Activated T-helper 2 cell treated with anti-CD3 and anti-CD28 coated beads, Interferon-gamma antibody, Interleukin-2, Interleukin-4, amounts not matched to agents 10 μg/mL and 5 μg/mL and 100 μg/mL, durations not matched to agents 14 hours and 24 hours and 36 hours (primary cell): Measurements from ENCODE around the gene ATP2C1. TPM values are rescaled to one million over a fixed set of nuclear protein-coding genes. Genes with fewer than 3 reads are reported as not detected.

Experiments
- DNase-seq: peaks from one replicate; pipeline ENCODE4 v3.0.0; 2021; ENCODE audit warnings: low spot score
- H3K27ac Mint-ChIP-seq: one replicate; pipeline ENCODE4 v1.8.0; 2021; ENCODE audit warnings: mixed read lengths
- H3K27me3 Mint-ChIP-seq: one replicate; pipeline ENCODE4 v1.8.0; 2021; ENCODE audit warnings: low read depth, mixed read lengths
- H3K36me3 Mint-ChIP-seq: one replicate; pipeline ENCODE4 v1.8.0; 2021; ENCODE audit warnings: low read depth, mixed read lengths
- H3K4me1 Mint-ChIP-seq: one replicate; pipeline ENCODE4 v1.8.0; 2021; ENCODE audit warnings: low read depth, mixed read lengths
- H3K4me3 Mint-ChIP-seq: one replicate; pipeline ENCODE4 v1.8.0; 2021; ENCODE audit warnings: low read depth, mild to moderate bottlenecking, moderate library complexity, mixed read lengths
- H3K9me3 Mint-ChIP-seq: one replicate; pipeline ENCODE4 v1.8.0; 2021; ENCODE audit warnings: mixed read lengths
- intact Hi-C: fragments of 100-400 bp; cut with micrococcal nuclease; formaldehyde crosslinking; loops from one replicate; pipeline ENCODE4 v1.15.1; 2023
- total RNA-seq: library from RNA; stranded (reverse); gene quantifications from 2 replicates; pipeline ENCODE4 v1.2.3, GENCODE V29; 2022

Gene ATP2C1
- total RNA-seq, 1 donor from 2014 or later, result 63.7 TPM

DNA sequence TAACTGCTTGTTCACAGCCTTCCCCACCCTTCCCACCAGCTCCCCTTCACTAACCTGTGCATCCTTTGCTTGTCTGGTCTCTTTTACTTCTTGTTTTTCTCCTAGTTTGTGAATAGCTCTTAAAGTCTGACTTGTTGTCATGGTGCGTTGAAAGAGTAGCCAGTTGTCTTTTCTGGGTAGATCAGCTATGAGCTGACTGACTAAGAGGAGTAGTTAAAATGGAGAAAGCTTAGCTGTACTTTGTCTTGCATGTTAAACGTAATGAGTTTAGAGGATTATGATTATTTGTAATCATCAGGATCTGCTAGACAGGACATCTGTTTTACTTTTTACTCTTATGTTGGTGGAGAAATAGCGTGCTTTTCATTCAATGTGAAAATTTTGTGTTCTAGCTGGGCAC lies 35.9 kb downstream of the ATP2C1 start:
- H3K27ac Mint-ChIP-seq, result no peak overlapping the region
- H3K9me3 Mint-ChIP-seq, result peaks cover 4% of the 10 kb centered on the region
- no peaks in the 10 kb centered on the region for H3K27me3 Mint-ChIP-seq
- H3K4me3 Mint-ChIP-seq, result no peak overlapping the region
- H3K36me3 Mint-ChIP-seq, result peaks cover 34% of the 10 kb centered on the region
- intact Hi-C loops, result no loop called here
- no peak for DNase-seq
- H3K4me1 Mint-ChIP-seq, result peaks cover 18% of the 10 kb centered on the region

- H3K9me3 Mint-ChIP-seq, result no peaks in the 10 kb centered on the region
- H3K36me3 Mint-ChIP-seq, result peaks cover 39% of the 10 kb centered on the region
- H3K4me1 Mint-ChIP-seq, result peaks cover 14% of the 10 kb centered on the region
- intact Hi-C loops, result no loop called here
- DNase-seq, result no peak
- no peaks in the 10 kb centered on the region for H3K27me3 Mint-ChIP-seq
- H3K4me3 Mint-ChIP-seq, result no peak overlapping the region
- no peak overlapping the region for H3K27ac Mint-ChIP-seq
These were observed 39.1 kb downstream of the ATP2C1 start for GRCh38 chr3:130932979-130933378.

GRCh38 chr3:130933801-130934345 lies 40.0 kb downstream of the ATP2C1 start:
- Mint-ChIP-seq H3K4me3 (no peak overlapping the region), H3K27me3 (no peaks in the 10 kb centered on the region), H3K36me3 (peaks cover 39% of the 10 kb centered on the region), H3K27ac (no peak overlapping the region), H3K9me3 (no peaks in the 10 kb centered on the region), H3K4me1 (peaks cover 14% of the 10 kb centered on the region)
- intact Hi-C loops, result no loop called here
- DNase-seq, result no peak

GRCh38 chr3:130934442-130935089 lies 40.7 kb downstream of the ATP2C1 start:
- Mint-ChIP-seq H3K4me3 (no peak overlapping the region), H3K27me3 (no peaks in the 10 kb centered on the region), H3K4me1 (peaks cover 12% of the 10 kb centered on the region), H3K27ac (no peak overlapping the region), H3K9me3 (no peaks in the 10 kb centered on the region), H3K36me3 (peaks cover 43% of the 10 kb centered on the region)
- intact Hi-C loops, result no loop called here
- DNase-seq, result no peak

DNA sequence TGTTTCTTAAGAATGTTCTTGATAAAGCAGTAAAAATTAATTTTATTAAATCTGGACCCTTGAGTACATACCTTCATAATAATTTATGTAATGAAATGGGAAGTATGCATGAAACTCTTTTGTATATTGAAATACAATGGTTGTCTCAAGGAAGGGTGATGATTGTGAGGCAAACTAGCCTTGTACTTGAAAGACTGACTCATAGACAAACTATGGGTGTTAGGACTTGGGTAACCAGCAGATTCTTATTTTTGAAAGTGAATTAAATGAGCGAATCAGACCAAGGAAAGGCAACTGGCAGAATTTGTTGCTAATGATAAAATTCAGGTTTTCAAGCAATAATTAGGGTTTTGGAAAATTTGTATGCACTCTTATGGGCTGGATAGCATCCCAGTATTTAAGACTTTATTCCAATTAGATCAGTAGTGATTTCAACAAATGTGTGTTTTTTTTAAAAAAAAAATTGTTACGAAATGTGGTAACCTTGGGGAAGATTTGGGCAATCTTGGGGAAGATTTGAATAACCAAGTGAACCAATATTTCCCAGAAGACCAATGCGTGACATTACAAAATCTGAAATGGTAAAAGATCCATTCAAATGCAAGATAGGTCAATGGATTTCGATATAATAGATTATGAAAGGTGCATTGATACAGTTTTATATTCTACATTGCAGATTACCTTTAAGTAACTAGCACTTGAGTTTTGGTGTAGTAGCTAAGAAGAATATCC lies 42.0 kb downstream of the ATP2C1 start:
- Mint-ChIP-seq H3K36me3 (peaks cover 47% of the 10 kb centered on the region), H3K4me3 (no peak overlapping the region), H3K27ac (no peak overlapping the region), H3K4me1 (peaks cover 9% of the 10 kb centered on the region), H3K9me3 (no peaks in the 10 kb centered on the region), H3K27me3 (no peaks in the 10 kb centered on the region)
- DNase-seq, result no peak
- intact Hi-C loops, result no loop called here

GRCh38 chr3:130939753-130940152 lies 45.9 kb downstream of the ATP2C1 start:
- DNase-seq, result no peak
- Mint-ChIP-seq H3K27ac (no peak overlapping the region), H3K4me1 (no peaks in the 10 kb centered on the region), H3K9me3 (no peaks in the 10 kb centered on the region), H3K4me3 (no peak overlapping the region), H3K27me3 (no peaks in the 10 kb centered on the region), H3K36me3 (peaks cover 65% of the 10 kb centered on the region)
- intact Hi-C loops, result no loop called here

GRCh38 chr3:130941793-130942192 lies 47.9 kb downstream of the ATP2C1 start:
- no peaks in the 10 kb centered on the region for H3K27me3 Mint-ChIP-seq
- H3K36me3 Mint-ChIP-seq, result peaks cover 69% of the 10 kb centered on the region
- intact Hi-C loops, result no loop called here
- H3K27ac Mint-ChIP-seq, result no peak overlapping the region
- H3K4me3 Mint-ChIP-seq, result no peak overlapping the region
- no peaks in the 10 kb centered on the region for H3K9me3 Mint-ChIP-seq
- DNase-seq, result no peak
- H3K4me1 Mint-ChIP-seq, result no peaks in the 10 kb centered on the region

GRCh38 chr3:130946882-130947281 lies 53.0 kb downstream of the ATP2C1 start:
- Mint-ChIP-seq H3K27ac (no peak overlapping the region), H3K4me1 (peaks cover 11% of the 10 kb centered on the region), H3K27me3 (no peaks in the 10 kb centered on the region), H3K4me3 (no peak overlapping the region), H3K9me3 (peaks cover 15% of the 10 kb centered on the region), H3K36me3 (peaks cover 76% of the 10 kb centered on the region)
- intact Hi-C loops, result loop anchor here (5.0 kb wide), 1 partner anchor 40 kb away; no protein-coding TSS in a partner anchor
- no peak for DNase-seq

- Mint-ChIP-seq H3K9me3 (peaks cover 15% of the 10 kb centered on the region), H3K4me1 (peaks cover 11% of the 10 kb centered on the region), H3K4me3 (no peak overlapping the region), H3K36me3 (peaks cover 73% of the 10 kb centered on the region), H3K27me3 (no peaks in the 10 kb centered on the region), H3K27ac (no peak overlapping the region)
- intact Hi-C loops, result loop anchor here (5.0 kb wide), 1 partner anchor 41 kb away; no protein-coding TSS in a partner anchor
- no peak for DNase-seq
These were observed 54.3 kb downstream of the ATP2C1 start for GRCh38 chr3:130948001-130948773.

- H3K36me3 Mint-ChIP-seq, result peaks cover 73% of the 10 kb centered on the region
- H3K27me3 Mint-ChIP-seq, result no peaks in the 10 kb centered on the region
- peaks cover 15% of the 10 kb centered on the region for H3K9me3 Mint-ChIP-seq
- intact Hi-C loops, result loop anchor here (5.0 kb wide), 1 partner anchor 42 kb away; no protein-coding TSS in a partner anchor
- H3K27ac Mint-ChIP-seq, result no peak overlapping the region
- H3K4me3 Mint-ChIP-seq, result no peak overlapping the region
- DNase-seq, result no peak
- H3K4me1 Mint-ChIP-seq, result peaks cover 11% of the 10 kb centered on the region
These were observed 55.0 kb downstream of the ATP2C1 start for GRCh38 chr3:130948929-130949328.

- peaks cover 71% of the 10 kb centered on the region for H3K36me3 Mint-ChIP-seq
- H3K4me3 Mint-ChIP-seq, result no peak overlapping the region
These were observed 56.2 kb downstream of the ATP2C1 start for GRCh38 chr3:130950124-130950523.

GRCh38 chr3:130950641-130951040 lies 56.8 kb downstream of the ATP2C1 start:
- H3K36me3 Mint-ChIP-seq, result peaks cover 70% of the 10 kb centered on the region
- no peak overlapping the region for H3K4me3 Mint-ChIP-seq

More at GRCh38 chr3:130950124-130950523, 56.2 kb downstream of the ATP2C1 start:
- H3K4me1 Mint-ChIP-seq, result peaks cover 11% of the 10 kb centered on the region
- H3K27me3 Mint-ChIP-seq, result no peaks in the 10 kb centered on the region
- H3K9me3 Mint-ChIP-seq, result peaks cover 15% of the 10 kb centered on the region
- intact Hi-C loops, result no loop called here
- DNase-seq, result no peak
- H3K27ac Mint-ChIP-seq, result no peak overlapping the region

More at GRCh38 chr3:130950641-130951040, 56.8 kb downstream of the ATP2C1 start:
- intact Hi-C loops, result no loop called here
- no peaks in the 10 kb centered on the region for H3K27me3 Mint-ChIP-seq
- H3K27ac Mint-ChIP-seq, result no peak overlapping the region
- no peak for DNase-seq
- H3K4me1 Mint-ChIP-seq, result peaks cover 11% of the 10 kb centered on the region
- peaks cover 15% of the 10 kb centered on the region for H3K9me3 Mint-ChIP-seq
